Measurements from ENCODE around the gene CNOT6. TPM values are rescaled to one million over a fixed set of nuclear protein-coding genes. Genes with fewer than 3 reads are reported as not detected.
"Not testable (repeated sequence)": the region's sequence is repeated elsewhere in the genome, so short reads cannot be mapped to it uniquely, and the experiment has no call there.

The CNOT6 gene
- total RNA-seq, 1 donor from 2014 or later = 47.7 TPM

- DNase-seq (ENCODE audit: low read depth) = no peak
These were observed 22.3 kb downstream of the CNOT6 start for GRCh38 chr5:180516440-180516839.

- peak; percentile 47 for DNase-seq (ENCODE audit: low read depth)
These were observed 24.9 kb downstream of the CNOT6 start for GRCh38 chr5:180519098-180519497.

- peak; percentile 85 for DNase-seq (ENCODE audit: low read depth)
These were observed 26.9 kb downstream of the CNOT6 start for GRCh38 chr5:180521101-180521500.

GRCh38 chr5:180521591-180521990 lies 27.4 kb downstream of the CNOT6 start:
- DNase-seq (ENCODE audit: low read depth) = no peak

GRCh38 chr5:180522330-180522729 lies 28.2 kb downstream of the CNOT6 start:
- DNase-seq (ENCODE audit: low read depth) = no peak

- DNase-seq (ENCODE audit: low read depth) = peak; percentile 10
These were observed 29.7 kb downstream of the CNOT6 start for GRCh38 chr5:180523629-180524466.

GRCh38 chr5:180525399-180525798 lies 31.2 kb downstream of the CNOT6 start:
- DNase-seq (ENCODE audit: low read depth) = no peak

GRCh38 chr5:180526269-180526668 lies 32.1 kb downstream of the CNOT6 start:
- no peak for DNase-seq (ENCODE audit: low read depth)

- no peak for DNase-seq (ENCODE audit: low read depth)
These were observed 33.5 kb downstream of the CNOT6 start for GRCh38 chr5:180527659-180528058.

GRCh38 chr5:180531036-180531585 lies 36.9 kb downstream of the CNOT6 start:
- not testable (repeated sequence) for DNase-seq (ENCODE audit: low read depth)

GRCh38 chr5:180532268-180532667 lies 38.1 kb downstream of the CNOT6 start:
- DNase-seq (ENCODE audit: low read depth) = no peak

GRCh38 chr5:180533845-180534244 lies 39.7 kb downstream of the CNOT6 start:
- no peak for DNase-seq (ENCODE audit: low read depth)

GRCh38 chr5:180535573-180535972 lies 41.4 kb downstream of the CNOT6 start:
- no peak for DNase-seq (ENCODE audit: low read depth)

- no peak for DNase-seq (ENCODE audit: low read depth)
These were observed 46.0 kb downstream of the CNOT6 start for GRCh38 chr5:180540050-180540694.

GRCh38 chr5:180541710-180542109 lies 47.5 kb downstream of the CNOT6 start:
- no peak for DNase-seq (ENCODE audit: low read depth)

GRCh38 chr5:180545248-180545647 lies 51.1 kb downstream of the CNOT6 start:
- DNase-seq (ENCODE audit: low read depth) = no peak

GRCh38 chr5:180548563-180548962 lies 54.4 kb downstream of the CNOT6 start:
- DNase-seq (ENCODE audit: low read depth) = no peak

GRCh38 chr5:180553530-180553929 lies 59.4 kb downstream of the CNOT6 start:
- no peak for DNase-seq (ENCODE audit: low read depth)

- no peak for DNase-seq (ENCODE audit: low read depth)
These were observed 61.2 kb downstream of the CNOT6 start for GRCh38 chr5:180555168-180555921.

- no peak for DNase-seq (ENCODE audit: low read depth)
These were observed 63.1 kb downstream of the CNOT6 start for GRCh38 chr5:180557217-180557809.

- DNase-seq (ENCODE audit: low read depth) = no peak
These were observed 64.1 kb downstream of the CNOT6 start for GRCh38 chr5:180558232-180558631.

- DNase-seq (ENCODE audit: low read depth) = no peak
These were observed 69.8 kb downstream of the CNOT6 start for GRCh38 chr5:180563994-180564393.

Data from renal cortical epithelial cell (primary cell).